GM12878 (cell line): ENCODE measurements around the gene DBI. TPM values are rescaled to one million over a fixed set of nuclear protein-coding genes. Genes with fewer than 3 reads are reported as not detected.

ENCODE experiments used
- BCL11A ChIP-seq: IDR thresholded peaks from 2 replicates; pipeline ENCODE4 v1.6.1; 2011; ENCODE audit warnings: low read depth, low read length
- BCLAF1 ChIP-seq: fragments of 450-650 bp; IDR thresholded peaks from 2 replicates; pipeline ENCODE4 v1.6.1; 2017; ENCODE audit warnings: antibody characterized with exemption, mild to moderate bottlenecking, moderate library complexity
- CREM ChIP-seq: IDR thresholded peaks from 2 replicates; pipeline ENCODE4 v1.6.1; 2014; ENCODE audit warnings: antibody characterized with exemption, low read depth
- CUX1 ChIP-seq: IDR thresholded peaks from 2 replicates; pipeline ENCODE4 v1.6.1; 2012; ENCODE audit warnings: improper control_type of control experiment, low read depth, low read length; ENCODE audit not compliant: insufficient replicate concordance
- DPF2 ChIP-seq: fragments of 450-650 bp; IDR thresholded peaks from 2 replicates; pipeline ENCODE4 v1.6.1; 2017; ENCODE audit warnings: mild to moderate bottlenecking
- E2F4 ChIP-seq: IDR thresholded peaks from 2 replicates; pipeline ENCODE4 v1.6.1; 2012; ENCODE audit warnings: low read depth, low read length, improper control_type of control experiment
- LARP7 ChIP-seq: fragments of 450-650 bp; IDR thresholded peaks from 2 replicates; pipeline ENCODE4 v1.6.1; 2017; ENCODE audit warnings: mild to moderate bottlenecking
- NKRF ChIP-seq: fragments of 450-650 bp; conservative IDR thresholded peaks from 2 replicates; pipeline ENCODE4 v1.6.1; 2017; ENCODE audit warnings: mild to moderate bottlenecking, moderate library complexity
- NRF1 ChIP-seq: conservative IDR thresholded peaks from 2 replicates; pipeline ENCODE4 v1.6.1; 2011; ENCODE audit warnings: mild to moderate bottlenecking, low read depth, low read length, improper control_type of control experiment
- SMAD1 ChIP-seq: fragments of 450-650 bp; IDR thresholded peaks from 2 replicates; pipeline ENCODE4 v1.6.1; 2018; ENCODE audit warnings: mild to moderate bottlenecking, low read depth; ENCODE audit not compliant: partially characterized antibody
- TARDBP ChIP-seq: IDR thresholded peaks from 2 replicates; pipeline ENCODE4 v1.6.1; 2016; ENCODE audit warnings: borderline replicate concordance
- TCF7 ChIP-seq: IDR thresholded peaks from 2 replicates; pipeline ENCODE4 v1.6.1; 2014; ENCODE audit warnings: antibody characterized with exemption, borderline replicate concordance
- USF2 ChIP-seq: IDR thresholded peaks from 2 replicates; pipeline ENCODE4 v1.6.1; 2011; ENCODE audit warnings: low read depth, low read length, improper control_type of control experiment, borderline replicate concordance
- YY1 ChIP-seq: IDR thresholded peaks from 2 replicates; pipeline ENCODE4 v1.6.1; 2011; ENCODE audit warnings: low read depth, mild to moderate bottlenecking, low read length
- polyA plus RNA-seq, 11 experiments: library from polyadenylated mRNA; depleted of rRNA in 4 of 11; unstranded in 6 of 11; stranded (reverse) in 5 of 11; fragments of >200 nt; fragmentation: Nextera tagmentation in 4 of 11; fragmentation: Illumina TruSeq in 1 of 11; extraction: Ambion mirVana in 4 of 11; extraction: Trizol in 1 of 11; gene quantifications; 1 replicate in 1 of 11; 2 replicates in 10 of 11; pipeline versions ENCODE4 v1.2.1 to v1.2.3, GENCODE V29; 2011 to 2016; ENCODE audit warnings: inconsistent platforms in 2 of 11, missing spikeins in 2 of 11, low read depth in 1 of 11
- total RNA-seq, 4 experiments: library from RNA; depleted of rRNA in 3 of 4; stranded (reverse); fragments of >200 nt in 3 of 4; fragmentation: Illumina TruSeq in 1 of 4; extraction: Trizol in 1 of 4; gene quantifications; 2 replicates each; pipeline versions ENCODE4 v1.2.1 to v1.2.3, GENCODE V29; 2013 to 2021
- TF ChIP-seq, protein P1 (sequence below): fragments of 450-650 bp; IDR thresholded peaks from 2 replicates; pipeline ENCODE4 v1.6.1; 2017; ENCODE audit warnings: mild to moderate bottlenecking, low read depth, inconsistent platforms; ENCODE audit not compliant: poor library complexity, severe bottlenecking

Gene DBI
- total and polyA plus RNA-seq, 10 of the 15 experiments (the other 5 are each of a cell fraction or from before 2014, with no cell fraction given), result 248 to 2,567 (median 943) TPM

GRCh38 chr2:119352357-119352756 lies 14.4 kb upstream of the DBI start (continued):
- TF ChIP-seq, protein P1, sequence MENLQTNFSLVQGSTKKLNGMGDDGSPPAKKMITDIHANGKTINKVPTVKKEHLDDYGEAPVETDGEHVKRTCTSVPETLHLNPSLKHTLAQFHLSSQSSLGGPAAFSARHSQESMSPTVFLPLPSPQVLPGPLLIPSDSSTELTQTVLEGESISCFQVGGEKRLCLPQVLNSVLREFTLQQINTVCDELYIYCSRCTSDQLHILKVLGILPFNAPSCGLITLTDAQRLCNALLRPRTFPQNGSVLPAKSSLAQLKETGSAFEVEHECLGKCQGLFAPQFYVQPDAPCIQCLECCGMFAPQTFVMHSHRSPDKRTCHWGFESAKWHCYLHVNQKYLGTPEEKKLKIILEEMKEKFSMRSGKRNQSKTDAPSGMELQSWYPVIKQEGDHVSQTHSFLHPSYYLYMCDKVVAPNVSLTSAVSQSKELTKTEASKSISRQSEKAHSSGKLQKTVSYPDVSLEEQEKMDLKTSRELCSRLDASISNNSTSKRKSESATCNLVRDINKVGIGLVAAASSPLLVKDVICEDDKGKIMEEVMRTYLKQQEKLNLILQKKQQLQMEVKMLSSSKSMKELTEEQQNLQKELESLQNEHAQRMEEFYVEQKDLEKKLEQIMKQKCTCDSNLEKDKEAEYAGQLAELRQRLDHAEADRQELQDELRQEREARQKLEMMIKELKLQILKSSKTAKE, result peak; percentile 99
- TF ChIP-seq E2F4, result no peak
- TF ChIP-seq BCLAF1, result no peak
- TF ChIP-seq SMAD1, result no peak
- no peak for TF ChIP-seq LARP7
- TF ChIP-seq YY1, result no peak
- TF ChIP-seq BCL11A, result peak; percentile 74; the same call in 1 of the 2 replicates
- no peak for TF ChIP-seq USF2
- TF ChIP-seq NRF1, result no peak
- no peak; the same call in 1 of the 2 replicates for TF ChIP-seq NKRF
- TF ChIP-seq DPF2, result no peak; the same call in 1 of the 2 replicates
- no peak for TF ChIP-seq CUX1
- peak; percentile 79; the same call in 1 of the 2 replicates for TF ChIP-seq CREM
- no peak for TF ChIP-seq TARDBP
- TF ChIP-seq TCF7, result no peak
